HG03575 (cell line): ENCODE results near the gene NRXN3.

Experiments
- ATAC-seq: cut with Tn5 transposase; IDR thresholded peaks from one replicate; pipeline ENCODE4 v1.9.1; 2021; ENCODE audit not compliant: unreplicated experiment, insufficient number of reproducible peaks, low FRiP score; ENCODE audit errors: extremely low read depth

Gene NRXN3

DNA sequence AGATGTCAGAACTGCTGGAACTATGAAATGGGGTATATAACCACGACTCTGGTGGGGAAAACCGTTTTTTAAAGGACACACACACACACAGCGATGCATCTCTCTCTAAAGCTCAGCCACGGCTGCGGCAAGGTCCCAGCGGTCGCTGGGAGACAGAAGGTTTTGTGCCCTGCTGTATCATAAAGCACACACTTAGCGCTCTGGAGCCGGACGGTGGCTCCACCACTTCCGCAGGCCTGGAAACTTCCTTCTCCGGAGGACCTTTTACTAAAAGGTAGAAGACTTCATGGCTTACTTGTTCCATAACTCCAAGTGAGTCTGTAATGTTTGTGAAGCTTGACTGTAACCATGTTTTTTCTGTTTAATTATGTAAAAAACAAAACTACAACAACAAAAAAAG, 1691.9 kb downstream of the NRXN3 start:
- ATAC-seq: no peak

DNA sequence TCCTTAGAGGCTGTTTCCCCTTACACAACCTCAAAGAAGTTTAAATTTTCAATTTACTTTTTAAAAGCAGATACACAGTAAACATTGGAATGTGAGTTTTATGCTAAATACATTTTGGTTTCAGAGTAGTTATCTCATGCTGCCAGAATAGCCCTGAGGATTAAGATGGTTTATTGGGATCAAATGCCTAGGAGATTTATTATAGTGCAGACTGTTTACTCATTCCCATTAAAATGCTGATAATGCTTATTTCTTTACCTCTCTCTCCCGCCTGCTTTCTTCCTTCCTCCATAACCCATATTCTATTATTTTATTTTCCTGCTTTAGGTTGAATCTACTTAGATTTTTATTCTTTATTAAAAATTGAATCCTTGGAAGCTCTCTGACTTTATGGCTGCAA, 1701.0 kb downstream of the NRXN3 start:
- no peak for ATAC-seq

DNA sequence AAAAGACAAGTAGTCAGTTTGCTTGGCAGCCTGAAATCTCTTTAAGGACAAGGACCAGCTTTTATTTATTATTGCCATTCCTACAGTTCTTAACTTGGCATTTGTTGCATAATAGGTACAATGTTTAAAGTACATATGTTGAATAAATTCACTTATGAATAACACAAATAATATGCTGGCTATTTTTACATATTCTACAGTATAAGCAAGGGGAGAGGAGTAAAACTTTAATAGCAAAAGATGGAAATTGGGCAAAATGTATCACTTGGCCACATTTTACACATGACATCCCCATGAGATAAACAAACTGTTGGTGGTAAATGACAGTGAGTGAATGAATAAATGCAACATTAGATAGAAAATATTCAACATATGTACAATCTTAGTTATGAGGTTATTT, 1708.1 kb downstream of the NRXN3 start:
- no peak for ATAC-seq

DNA sequence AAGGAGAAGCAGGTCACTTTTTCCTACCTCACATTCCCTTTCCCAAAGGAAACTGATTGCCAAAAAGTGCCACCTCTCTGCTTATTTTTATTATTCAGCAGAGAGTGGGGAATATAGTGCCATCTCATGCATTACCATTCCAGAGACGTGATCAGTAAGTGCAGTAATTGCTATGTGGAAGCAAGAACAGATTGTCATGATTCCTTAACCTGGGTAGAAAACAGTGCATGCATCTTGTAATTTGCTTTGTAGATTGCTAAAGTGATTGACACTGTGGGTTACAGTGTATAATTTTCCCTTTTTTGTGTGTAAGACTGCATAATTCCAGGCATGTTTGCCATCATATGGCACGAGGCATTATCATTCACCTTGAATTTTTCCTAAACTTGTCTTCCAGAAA, 1708.6 kb downstream of the NRXN3 start:
- ATAC-seq: no peak

DNA sequence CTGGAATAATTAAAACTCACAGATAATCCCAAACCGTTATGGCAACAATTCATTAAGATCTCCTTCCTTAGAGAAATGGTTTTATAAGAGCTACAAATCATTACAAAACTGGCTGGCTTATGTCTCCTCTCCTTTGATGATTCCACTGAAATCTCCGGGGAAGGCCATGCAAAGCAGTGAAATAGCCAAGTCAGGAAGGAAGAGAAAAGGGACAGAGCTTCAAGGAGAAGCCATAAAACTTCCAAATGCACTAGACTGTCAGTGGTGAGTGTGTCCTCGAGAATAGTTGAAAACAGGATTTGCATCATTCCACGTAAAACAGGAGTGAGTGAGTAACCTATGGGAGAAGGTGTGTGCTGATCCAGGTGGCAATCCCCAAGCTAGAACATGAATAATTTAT, 1711.1 kb downstream of the NRXN3 start:
- ATAC-seq: no peak

DNA sequence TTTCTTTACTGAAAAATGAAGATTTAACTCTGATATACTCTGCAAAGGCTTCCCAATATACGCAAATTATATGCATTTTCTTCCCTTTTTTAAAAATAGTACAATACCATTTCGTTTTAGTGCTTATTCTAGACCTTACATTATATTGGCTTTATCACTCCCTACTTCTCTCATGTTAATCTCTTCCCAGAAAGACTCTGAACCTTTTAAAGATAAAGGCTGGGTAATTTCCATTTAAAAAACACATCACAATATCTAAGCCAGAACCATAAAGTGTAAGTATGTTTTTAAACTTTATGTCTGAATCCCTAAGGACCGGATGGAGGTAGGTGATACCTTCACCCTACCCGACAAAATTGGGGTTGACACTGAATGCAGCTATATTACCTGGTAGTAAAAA, 1720.4 kb downstream of the NRXN3 start:
- ATAC-seq: no peak

DNA sequence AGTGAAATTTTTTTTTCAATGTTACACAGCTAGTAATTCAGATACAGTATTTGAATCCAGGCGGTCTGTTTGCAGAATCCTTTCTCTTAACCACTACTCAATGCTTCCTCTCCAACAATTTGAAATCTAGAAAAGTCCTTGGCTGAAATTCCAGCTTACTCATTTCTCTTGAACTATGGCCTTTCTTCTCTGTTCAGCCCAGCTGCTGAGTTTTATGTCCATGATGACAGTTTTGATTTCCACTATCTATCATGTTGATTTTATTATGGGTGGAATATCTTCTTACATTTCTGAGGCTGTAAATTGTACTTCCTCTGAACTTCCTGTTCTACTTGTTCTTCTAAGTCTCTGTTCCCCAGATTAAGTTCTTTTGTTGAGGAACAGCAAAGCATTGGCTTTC, 1725.8 kb downstream of the NRXN3 start:
- ATAC-seq: no peak

DNA sequence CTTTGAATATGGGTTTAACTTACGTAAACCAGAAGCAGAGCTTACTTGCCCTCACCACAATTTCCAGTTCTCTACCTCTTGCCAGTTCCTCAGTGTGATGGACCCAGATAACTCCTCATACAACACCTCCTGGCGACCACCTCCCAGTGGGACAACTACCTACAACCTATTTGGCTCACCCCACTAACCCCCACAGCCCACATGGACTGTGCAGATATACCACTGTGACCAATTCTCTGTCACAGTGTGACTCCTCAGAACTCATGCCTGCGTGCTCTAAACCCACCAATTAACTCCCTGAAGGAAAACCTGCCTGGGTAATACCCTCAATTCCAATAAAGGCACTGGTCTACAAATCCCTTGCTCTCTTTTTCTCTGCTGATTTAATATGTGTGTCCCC, 1729.4 kb downstream of the NRXN3 start:
- no peak for ATAC-seq

DNA sequence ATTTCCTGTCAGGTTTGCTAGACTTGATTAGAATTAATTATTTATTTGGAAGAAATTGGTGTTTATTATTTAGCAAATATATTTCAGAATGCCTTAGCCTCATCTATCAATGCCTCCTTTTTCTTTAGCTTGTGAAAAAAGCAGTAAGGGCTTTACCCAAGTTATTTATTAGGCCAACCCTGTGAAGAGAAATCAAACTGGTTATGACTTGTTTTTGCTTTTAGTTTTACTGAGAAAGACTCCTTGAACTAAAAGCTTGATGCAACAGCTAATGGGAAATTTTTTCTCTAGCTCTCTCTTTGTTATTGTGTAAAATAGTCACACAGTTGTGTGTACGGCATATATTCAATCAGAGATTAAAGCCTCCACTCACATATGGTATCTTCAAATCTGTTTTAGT, 1734.3 kb downstream of the NRXN3 start:
- no peak for ATAC-seq

DNA sequence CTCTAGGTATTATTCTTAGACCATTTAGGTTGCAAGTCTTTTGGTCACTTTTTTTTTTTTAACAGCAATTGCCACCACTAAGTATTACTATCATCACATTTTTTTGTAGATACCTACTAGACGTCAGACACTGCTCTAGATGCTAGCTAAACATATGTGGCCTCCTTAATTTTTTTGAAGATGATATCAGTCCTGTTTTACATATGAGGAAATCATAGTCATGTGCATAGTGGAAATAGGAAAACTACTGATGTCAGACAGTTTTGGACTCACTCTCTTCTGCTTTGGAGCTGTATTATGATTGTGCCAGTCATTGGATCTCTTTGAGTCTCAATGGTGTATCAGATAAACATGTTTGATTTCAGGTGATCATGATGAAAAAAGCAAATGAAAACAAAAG, 1736.8 kb downstream of the NRXN3 start:
- no peak for ATAC-seq

DNA sequence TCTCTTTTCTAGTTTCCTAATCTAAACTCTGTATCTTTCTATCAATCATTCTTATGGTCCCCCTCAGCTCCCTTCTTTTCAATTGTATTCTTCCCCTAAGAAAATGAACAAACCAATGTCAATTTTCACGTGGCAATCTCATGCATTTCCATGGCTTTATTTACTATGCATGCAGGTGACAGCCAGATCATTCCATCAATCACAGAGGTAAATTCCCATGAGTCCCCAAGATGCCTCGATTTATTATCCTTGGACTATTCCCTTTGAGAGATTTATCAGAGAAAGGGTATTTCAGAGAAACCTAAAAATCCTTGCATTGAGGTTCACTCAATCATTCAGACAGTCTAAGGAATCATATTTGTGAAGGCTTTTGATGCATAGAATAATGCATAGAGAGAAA, 1739.9 kb downstream of the NRXN3 start:
- ATAC-seq: no peak

DNA sequence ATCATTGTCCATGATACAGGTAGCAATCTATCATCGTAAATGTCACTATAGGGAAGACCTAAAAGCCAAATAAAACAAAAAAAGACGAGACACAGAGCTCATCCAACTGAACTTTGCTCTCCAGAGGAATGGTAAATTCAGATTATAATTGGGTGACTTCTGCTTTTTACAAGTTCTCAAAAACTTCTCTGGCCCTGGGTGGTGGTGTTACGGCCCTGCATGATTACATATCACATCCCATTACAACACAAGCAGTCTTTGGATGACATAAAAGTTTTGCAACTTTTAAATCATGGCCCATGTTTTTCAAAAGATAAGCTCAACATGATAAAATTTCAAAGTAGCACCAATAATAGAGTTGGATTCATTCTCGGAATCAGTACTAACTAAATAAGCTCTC, 1741.6 kb downstream of the NRXN3 start:
- no peak for ATAC-seq

DNA sequence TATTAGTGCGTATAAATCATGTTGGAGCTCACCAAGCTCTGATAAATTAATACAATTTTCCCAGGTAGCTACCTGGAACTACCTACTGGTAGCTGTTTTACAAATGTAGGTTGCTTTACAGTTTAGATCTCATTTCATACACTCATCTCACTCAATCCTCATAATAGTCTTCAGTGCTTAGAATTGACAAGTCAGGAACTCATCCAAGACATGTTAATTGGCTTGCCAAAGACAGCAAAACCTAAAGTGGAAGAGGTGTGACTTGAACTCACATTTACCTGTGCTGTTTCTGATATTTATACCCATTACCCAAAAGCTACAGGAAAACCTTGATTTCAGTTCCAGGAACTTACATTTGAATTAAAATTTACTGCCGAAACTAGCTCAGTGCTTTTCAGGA, 1744.4 kb downstream of the NRXN3 start:
- no peak for ATAC-seq

DNA sequence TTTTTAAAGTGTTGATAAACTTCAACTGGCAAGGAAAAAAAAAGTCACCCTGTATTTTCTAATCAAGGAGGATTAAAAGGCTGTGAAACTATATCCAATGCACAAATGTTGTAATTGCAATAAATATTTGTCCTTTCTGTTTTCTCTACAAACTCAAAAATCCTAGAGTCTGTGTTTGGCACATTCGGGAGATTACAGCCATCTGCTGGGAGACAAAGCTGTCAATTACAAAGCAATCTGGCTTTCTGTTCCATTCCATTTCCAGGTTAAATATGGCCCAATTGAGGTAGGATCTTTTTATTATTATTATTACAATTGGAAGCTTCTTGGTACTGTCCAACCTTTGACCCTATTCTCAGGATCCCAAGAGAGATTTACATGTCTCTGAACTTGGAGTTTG, 1745.2 kb downstream of the NRXN3 start:
- ATAC-seq: no peak

DNA sequence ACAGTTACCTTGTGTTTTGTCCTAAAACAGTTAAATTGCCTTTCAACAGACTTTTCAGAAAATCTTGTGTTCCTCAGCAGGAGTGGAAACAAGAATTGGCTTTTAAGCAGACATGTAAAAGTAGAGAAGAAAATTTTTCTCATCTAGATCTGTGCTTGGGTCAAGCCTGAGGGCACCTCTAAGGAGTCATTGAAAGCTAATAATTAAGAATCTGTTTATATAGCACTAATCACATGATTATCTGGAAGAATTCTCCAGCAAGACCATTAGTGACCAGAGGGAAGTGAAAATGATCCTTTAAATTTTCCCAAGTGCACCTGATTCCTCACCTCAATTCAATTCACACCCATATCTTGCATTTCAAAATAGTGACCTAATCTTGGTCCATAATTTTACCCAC, 1746.1 kb downstream of the NRXN3 start:
- no peak for ATAC-seq

DNA sequence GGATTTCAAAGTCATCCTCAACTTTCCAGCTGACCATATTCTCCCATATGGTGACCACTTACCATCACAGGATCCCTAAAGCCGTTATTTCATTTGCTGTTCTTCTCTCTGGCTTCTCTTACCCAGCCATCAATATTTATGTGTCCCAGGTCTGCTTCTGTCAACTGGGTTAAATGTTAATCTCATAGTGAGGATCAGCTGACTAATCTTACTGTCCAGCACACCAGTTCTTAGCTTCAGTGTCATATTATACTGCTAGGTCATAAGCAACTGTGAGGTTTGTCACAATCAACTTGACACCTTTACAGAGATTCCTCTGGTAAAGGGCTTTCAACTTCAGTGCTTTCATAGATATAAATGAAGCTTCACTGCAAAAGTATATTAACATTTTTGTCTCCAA, 1746.7 kb downstream of the NRXN3 start:
- ATAC-seq: no peak
